ENCODE data around the gene UMODL1.
"Not testable (repeated sequence)": the region's sequence is repeated elsewhere in the genome, so short reads cannot be mapped to it uniquely, and the experiment has no call there.

Gene UMODL1

DNA sequence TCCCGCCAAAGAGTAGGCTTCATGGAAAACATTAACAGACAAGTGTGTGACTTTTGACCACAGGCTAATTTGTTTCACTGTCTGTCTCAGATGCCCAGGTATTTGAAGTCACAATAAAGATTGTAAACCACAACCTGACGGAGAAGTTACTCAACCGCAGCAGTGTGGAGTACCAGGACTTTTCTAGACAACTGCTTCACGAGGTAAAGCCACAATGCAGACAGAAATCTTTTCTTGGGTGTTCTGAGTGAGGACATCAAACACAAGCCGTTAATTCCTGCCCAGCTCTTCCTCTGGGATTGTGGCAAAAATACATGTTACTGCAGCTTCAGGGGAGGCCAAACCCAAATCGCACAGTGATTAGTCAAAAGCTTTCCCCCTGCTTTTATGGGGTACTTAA is 31.0 kb downstream of the UMODL1 start:
- DNase-seq = no peak

DNA sequence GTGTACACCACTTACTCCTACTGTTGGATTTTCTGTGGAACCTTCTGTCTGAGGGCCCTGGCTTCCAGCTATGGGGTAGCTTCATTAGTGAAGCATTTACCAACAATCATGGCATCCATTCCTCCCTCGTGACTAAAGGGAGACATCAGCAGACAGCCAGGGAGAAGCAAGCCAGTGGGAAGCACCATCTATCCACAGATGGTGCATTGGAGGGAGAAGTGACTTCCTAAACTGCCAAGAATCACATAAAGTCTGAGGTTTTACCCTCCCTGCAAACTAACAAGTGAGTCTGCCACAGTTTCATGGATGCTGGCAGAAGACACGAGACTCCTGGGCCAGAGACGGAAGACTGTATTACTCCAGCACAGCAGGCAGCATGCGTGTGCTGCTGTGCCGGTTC is 31.4 kb downstream of the UMODL1 start:
- no peak for DNase-seq

- no peak for DNase-seq
Observed at GRCh38 chr21:42102991-42103390, 31.9 kb downstream of the UMODL1 start.

DNA sequence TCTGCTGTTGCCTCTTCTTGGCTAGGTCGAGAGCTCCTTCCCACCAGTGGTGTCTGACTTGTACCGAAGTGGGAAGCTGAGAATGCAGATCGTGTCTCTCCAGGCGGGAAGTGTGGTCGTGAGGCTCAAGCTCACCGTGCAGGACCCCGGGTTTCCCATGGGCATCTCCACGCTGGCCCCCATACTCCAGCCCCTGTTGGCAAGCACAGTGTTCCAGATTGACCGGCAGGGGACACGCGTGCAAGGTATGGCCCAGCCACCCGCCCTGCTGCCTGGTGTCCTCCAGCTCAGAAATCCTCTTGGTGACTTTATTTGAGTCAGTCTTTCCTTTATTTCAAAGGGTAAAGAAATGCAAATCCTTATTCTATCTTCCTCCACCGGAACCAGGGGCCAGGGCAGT is 32.7 kb downstream of the UMODL1 start:
- no peak for DNase-seq

DNA sequence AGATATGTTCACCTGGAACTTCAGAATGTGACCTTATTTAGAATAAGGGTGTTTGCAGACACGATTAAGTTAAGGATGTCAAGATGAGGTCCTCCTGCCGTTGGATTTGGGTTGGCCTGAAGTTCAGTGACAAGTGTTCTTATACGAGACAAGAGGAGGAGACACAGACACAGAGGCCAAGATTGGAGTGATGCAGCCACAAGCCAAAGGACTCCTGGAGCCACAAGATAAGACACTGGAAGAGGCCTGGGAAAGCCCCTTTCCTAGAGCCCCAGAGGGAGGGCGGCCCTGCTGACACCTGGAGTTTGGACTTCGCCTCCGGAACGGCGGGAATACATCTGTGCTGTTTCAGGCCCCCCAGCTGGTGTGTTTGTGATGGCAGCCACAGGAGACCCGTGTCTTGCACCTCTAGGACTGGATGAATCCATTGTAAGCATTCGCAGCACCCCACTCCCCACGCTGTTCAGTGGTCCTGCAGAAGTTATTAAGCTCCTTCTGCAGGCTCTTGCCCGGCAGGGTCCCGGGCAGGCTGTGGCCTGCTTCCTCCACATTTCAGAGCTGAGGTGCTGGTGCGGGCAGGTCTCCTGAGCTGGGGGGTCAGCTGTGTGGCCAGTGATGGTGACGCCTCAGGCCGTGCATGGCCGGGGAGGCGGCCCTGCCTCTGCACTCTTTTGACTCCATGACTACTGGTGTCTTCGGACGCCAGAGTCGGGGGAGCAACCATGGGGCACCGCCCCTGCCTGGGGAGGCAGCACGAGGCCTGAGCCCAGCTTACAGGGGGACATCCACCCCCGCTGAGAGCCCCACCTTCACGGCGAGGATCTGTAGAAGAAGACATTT is 34.6 kb downstream of the UMODL1 start:
- DNase-seq = no peak

DNA sequence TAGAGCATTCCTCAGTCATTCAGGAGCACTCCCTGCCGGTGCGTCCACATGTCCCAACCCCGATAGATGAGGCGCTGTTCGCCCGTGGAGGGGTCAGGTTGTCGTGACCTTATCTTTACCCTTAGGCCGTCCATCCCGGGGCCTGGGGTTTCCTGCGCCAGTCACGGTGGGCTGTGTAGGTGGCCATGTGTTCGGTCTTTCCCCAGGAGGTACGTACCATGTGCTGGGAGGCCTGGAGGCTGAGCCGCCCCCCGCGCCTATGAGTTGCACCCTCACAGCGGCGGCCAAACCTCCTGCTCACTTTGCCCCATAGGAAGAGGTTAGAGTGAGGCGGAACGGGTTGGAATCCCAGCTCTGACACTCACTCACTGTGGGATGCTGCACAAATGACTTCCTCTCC is 35.3 kb downstream of the UMODL1 start:
- no peak for DNase-seq

DNA sequence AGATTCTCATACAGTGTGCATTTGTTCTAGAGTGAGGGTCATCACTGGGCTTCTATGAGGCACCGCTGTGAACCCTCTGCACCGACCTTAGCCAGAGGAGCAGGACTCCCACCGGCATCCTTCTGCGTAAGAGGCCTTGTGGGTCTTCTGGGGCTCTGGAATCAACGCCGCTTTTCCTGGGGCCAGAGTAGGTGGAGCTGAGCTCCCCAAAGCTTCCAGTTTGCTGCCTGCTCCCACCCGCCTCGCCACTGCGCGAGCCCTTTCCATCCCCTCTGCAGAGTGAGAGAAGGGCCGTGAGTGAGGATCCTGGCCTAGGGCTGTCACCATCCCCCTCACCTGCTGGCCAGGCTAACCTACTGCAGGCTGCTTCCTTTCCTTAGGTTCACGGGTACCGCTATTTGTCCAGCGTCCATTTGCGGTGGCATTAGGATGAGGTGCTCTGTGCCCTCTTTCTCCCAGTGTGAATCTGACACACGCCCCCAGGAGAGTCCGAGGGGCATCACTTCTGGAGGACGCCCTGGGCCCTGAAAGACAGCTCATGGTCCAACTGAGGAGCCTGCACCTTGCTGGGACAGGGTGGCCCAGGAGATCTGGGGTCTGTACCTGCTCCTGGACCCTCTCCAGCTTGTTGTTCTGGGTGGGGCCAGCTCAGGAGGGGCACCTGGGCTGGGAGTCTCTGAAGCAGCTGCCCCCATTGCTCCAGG is 36.2 kb downstream of the UMODL1 start:
- DNase-seq = no peak

GRCh38 chr21:42107881-42108553 is 36.9 kb downstream of the UMODL1 start:
- peak; percentile 22 to 70 for DNase-seq

DNA sequence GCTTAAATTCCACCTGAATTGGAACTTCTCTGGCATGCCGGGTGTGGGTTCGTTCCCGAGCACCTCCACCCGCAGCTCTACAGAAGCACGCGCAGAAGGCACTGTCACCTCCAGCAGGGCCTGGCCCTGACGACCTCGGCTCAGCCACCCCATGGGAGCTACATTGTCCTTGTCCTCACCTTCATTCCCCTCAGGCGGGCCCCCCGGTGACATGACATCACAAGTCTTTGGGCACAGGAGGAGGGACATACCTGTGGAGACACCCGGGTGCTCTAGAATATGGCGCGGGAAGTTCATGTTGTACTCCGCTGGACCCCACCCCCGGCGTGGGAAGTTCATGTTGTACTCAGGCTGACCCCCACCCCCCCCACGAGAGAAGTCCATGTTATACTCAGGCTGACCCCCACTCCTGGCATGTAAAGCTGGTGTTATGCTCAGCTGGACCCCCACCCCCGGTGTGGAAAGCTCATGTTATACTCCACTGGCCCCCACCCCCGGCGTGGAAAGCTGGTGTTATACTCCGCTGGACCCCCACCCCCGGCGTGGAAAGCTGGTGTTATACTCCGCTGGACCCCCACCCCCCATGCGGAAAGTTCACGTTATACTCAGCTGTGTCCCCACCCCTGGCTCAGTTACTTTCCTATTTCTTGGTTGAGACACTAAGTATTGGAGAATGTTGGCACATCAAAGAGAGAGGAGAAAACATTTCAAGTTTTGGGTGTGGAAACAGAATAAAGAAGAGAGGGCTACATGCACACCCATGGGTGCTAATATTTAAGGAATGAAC is 37.6 kb downstream of the UMODL1 start:
- no peak for DNase-seq

- DNase-seq = no peak
Observed at GRCh38 chr21:42109473-42109872, 38.4 kb downstream of the UMODL1 start.

DNA sequence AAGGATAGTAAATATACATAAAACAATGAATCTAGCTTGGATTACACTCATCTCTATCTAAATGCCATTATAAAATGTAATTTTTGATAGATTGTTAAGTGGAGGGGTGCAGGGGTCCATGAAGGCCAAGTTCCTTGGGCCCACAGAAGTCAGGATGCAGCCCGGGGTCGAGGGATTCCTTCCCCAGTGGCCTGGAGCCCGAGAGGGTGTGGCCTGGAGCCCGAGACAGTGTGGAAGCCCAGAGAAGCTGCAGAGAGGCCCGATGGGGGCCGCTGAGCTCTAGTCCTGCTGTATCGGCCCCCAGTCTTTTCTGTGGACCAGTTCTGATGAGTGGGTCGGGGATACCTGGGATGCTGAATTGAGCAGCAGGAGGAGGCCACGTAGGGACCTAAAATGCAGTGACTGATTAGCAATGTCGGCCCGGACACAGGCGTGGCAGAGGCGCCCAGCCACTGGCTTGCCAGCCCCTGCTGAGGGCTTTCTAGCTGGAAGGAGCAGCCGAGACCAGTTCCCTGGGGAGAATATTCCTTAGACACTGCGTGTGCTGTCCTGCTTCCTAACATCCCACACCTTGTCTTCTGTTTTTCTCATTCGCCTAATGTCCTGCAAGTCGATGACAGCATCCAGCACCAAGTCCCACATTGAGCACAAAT is 38.9 kb downstream of the UMODL1 start:
- DNase-seq = no peak

DNA sequence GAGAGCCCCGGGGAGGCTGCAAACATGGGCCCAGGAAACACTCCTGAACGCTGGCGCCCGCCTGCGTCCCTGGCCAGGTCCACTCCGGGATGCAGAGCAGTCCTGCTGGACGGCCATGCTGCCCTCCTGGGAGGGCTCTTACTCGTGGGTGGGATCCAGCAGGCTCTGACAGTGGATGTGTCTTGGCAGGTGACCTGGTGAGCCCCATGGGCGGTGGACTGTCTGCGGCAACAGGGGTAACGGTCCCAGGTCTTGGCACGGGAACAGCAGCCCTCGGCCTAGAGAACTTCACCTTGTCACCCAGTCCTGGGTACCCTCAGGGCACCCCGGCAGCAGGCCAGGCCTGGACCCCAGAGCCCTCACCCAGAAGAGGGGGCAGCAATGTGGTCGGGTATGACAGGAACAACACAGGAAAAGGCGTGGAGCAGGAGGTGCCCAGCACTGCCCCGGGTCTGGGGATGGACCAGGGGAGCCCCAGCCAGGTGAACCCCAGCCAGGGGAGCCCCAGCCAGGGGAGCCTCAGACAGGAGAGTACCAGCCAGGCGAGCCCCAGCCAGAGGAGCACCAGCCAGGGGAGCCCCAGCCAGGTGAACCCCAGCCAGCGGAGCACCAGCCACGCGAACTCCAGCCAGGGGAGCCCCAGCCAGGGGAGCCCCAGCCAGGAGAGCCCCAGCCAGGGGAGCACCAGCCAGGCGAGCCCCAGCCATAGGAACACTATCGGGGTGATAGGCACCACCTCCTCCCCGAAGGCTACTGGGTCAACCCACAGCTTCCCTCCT is 39.8 kb downstream of the UMODL1 start:
- DNase-seq = no peak

GRCh38 chr21:42111470-42111743 is 40.3 kb downstream of the UMODL1 start:
- no peak for DNase-seq

DNA sequence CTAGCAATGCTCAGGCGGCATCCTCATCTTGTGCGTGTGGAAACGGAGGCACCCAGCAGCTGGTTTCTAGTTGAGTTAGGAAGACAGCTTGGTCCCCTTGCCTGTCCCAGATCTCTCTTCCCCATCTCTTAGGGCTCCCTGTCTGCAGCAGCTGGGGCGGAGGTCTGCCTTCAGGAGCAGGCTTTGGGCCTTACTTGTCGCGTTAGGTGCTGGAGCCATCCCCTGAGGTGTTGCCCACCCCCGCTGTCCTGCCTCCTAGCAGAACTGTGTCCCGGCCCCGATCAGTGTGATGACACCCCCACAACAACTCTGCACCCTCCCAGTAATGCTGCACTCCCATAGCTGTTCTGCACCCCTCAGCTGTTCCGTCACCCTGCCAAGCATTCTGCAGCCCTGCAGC is 40.7 kb downstream of the UMODL1 start:
- no peak for DNase-seq

DNA sequence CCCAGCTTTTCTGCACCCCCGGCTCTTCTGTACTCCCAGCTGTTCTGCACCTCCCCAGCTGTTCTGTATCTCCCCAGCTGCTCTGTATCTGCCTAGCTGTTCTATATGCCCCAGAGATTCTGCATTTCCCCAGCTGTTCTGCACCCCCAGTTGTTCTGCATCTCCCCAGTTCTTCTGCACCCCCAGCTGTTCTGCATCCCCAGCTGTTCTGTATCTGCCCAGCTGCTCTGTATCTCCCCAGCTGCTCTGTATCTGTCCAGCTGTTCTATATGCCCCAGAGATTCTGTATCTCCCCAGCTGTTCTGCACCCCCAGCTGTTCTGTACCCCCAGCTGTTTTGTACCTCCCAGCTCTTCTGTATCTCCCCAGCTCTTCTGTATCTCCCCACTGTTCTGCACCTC is 41.1 kb downstream of the UMODL1 start:
- no peak for DNase-seq

DNA sequence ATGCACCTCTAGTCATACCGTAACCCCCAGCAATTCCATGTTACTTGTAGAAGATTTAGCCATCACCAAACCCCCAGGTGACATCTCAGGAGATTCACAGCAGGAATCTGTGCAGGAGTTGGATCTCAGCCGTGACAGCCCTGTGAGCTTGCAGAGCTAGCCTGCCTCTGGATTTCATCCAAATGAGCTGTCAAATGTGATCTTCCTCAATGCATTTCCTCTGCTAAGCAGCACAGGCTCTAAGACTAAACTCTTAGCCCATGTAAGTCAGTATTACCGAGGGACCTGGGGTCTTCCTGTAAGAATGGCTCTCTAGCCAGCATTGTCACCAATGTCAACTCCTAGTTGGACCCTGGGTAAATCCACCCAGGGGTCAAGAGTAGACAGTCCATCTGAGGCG is 41.7 kb downstream of the UMODL1 start:
- DNase-seq = peak in 1 of 2 donors; percentile 62

- no peak for DNase-seq
Observed at GRCh38 chr21:42113926-42114409, 42.9 kb downstream of the UMODL1 start.

DNA sequence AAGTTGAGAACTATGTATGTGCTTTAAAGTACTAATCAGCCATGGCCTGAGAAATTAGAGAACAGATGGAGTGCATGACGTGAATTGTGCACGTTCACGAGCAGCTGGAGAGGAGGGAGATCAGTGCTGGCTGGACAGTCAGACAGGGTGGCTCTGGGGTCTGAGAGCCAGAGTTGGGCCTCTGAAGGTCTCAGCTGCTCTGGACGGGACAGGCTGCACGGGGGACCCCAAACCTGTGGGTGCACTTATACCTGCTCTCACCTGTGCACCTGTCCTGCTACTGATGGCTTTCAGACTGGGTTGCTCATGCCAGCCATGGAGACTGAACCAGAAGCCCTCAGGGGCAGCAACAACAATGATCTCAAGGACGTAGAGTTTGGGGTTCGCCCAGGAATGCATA is 43.5 kb downstream of the UMODL1 start:
- DNase-seq = no peak

GRCh38 chr21:42115136-42115683 is 44.1 kb downstream of the UMODL1 start:
- no peak for DNase-seq

- DNase-seq = not testable (repeated sequence)
Observed at GRCh38 chr21:42116551-42116950, 45.4 kb downstream of the UMODL1 start.

DNA sequence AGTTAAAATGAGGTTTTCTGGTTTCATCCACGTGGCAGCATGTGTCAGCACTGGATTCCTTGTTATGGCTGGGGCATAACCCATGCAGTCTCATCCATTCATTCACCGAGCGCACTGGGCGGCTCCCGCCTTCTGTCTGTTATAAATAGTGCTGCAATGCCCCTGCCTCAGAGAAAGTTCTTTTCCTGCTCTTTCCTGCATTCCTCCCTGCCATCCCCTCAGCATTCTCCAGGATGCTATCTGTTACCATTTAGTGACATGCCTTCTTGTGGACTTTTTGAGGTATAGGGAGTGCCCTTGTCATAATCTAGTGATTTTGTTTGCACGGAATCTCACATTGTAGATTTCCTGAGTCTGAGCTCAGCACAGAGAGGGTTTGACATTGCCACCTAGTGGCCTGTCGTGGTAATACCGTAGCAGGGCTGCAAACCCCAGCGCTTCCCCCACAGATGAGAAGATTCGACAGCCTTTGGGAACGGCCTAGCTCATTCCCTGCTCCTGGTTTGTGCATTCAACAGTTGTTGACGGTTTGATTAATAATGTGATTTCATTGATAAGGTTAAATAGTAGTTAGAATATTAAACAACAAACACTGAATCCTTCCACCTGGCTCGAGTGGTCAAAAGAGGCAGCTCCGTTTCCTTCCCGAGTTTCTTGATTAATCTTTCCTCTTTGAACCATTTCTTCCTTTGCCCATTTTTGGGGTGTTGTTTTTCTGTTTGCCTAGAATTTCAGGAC is 46.3 kb downstream of the UMODL1 start:
- peak; percentile 24 to 86 for DNase-seq
